HepG2 (cell line): ENCODE results near the gene SYT8. TPM values are rescaled to one million over a fixed set of nuclear protein-coding genes. Genes with fewer than 3 reads are reported as not detected.
A peak's percentile ranks its signal among the peaks of the same experiment; 100 is the strongest.

Experiments
- ATAC-seq: fragments of 200-7000 bp; cut with Tn5 transposase; 3 replicates; pipeline ENCODE4 v1.9.1; 2020; ENCODE audit warnings: mild to moderate bottlenecking, moderate library complexity
- BruUV-seq: library from RNA; stranded (reverse); fragments of 400-500 nt; replicated peaks from 2 replicates; lab custom pipeline; 2021; lab: Mats Ljungman, UMichigan
- CTCF ChIA-PET: fragments of 300-600 bp; formaldehyde crosslinking; extraction: SDS; loops from one replicate; lab custom pipeline; 2021; ENCODE audit warnings: low total read pairs, inconsistent platforms, low intra/inter-chr PET ratio; lab: Yijun Ruan, JAX
- POLR2A ChIA-PET: fragments of 350-600 bp; sonication (Branson Sonifier 250); formaldehyde crosslinking; loops from one replicate; lab custom pipeline; 2020; ENCODE audit warnings: antibody characterized with exemption, inconsistent platforms; lab: Yijun Ruan, JAX
- DNase-seq: peaks from one replicate; pipeline ENCODE4 v3.0.0-alpha.2; 2015; ENCODE audit warnings: low spot score
- FAIRE-seq: peaks from 3 replicates; lab custom pipeline; 2011; peaks lifted over from hg19 to GRCh38; lab: Jason Lieb, UNC
- H2AFZ ChIP-seq: one replicate; pipeline ENCODE4 v1.6.1; 2011; ENCODE audit warnings: low read length, inconsistent platforms
- H3K27ac ChIP-seq: fragments of 300-600 bp; 3 replicates; pipeline ENCODE4 v1.8.0; 2011; ENCODE audit warnings: mixed run types, mild to moderate bottlenecking, mixed read lengths, low read length, inconsistent platforms; ENCODE audit not compliant: insufficient read depth; ENCODE audit errors: extremely low read length
- H3K27me3 ChIP-seq, 2 experiments: fragments of 200-600 bp in 1 of 2; 2 replicates in 1 of 2; 3 replicates in 1 of 2; pipeline versions ENCODE4 v1.6.0 to v1.8.0; 2011; ENCODE audit warnings: low read length in 2 of 2, mild to moderate bottlenecking in 2 of 2, moderate library complexity in 2 of 2, inconsistent platforms in 1 of 2; ENCODE audit not compliant: insufficient read depth in 2 of 2, control insufficient read depth in 1 of 2
- H3K36me3 ChIP-seq, 2 experiments: fragments of 200-600 bp in 1 of 2; replicated peaks in 1 of 2; 2 replicates in 1 of 2; 3 replicates in 1 of 2; pipeline versions ENCODE4 v1.5.1 to v1.8.0; 2011; ENCODE audit warnings: low read length in 2 of 2, inconsistent platforms in 1 of 2; ENCODE audit not compliant: insufficient read depth in 2 of 2, control insufficient read depth in 1 of 2
- H3K4me1 ChIP-seq: 2 replicates; pipeline ENCODE4 v1.5.1; 2012; ENCODE audit warnings: low read length, inconsistent platforms; ENCODE audit not compliant: insufficient read depth
- H3K4me2 ChIP-seq: 2 replicates; pipeline ENCODE4 v1.6.0; 2011; ENCODE audit warnings: low read depth, low read length, inconsistent platforms
- H3K4me3 ChIP-seq, 3 experiments: fragments of 200-600 bp in 1 of 3; sonication (generic), shearing (Covaris generic) in 1 of 3; replicated peaks in 1 of 3; 2 replicates each; pipeline ENCODE4 v1.5.1; 2011 to 2016; ENCODE audit warnings: low read length in 3 of 3, inconsistent platforms in 2 of 3, low read depth in 2 of 3, mild to moderate bottlenecking in 2 of 3, control low read depth in 1 of 3, mixed read lengths in 1 of 3; ENCODE audit not compliant: insufficient read depth in 1 of 3
- H3K79me2 ChIP-seq: one replicate; pipeline ENCODE4 v1.6.1; 2011; ENCODE audit warnings: low read length, inconsistent platforms; ENCODE audit not compliant: insufficient read depth
- H3K9ac ChIP-seq: 2 replicates; pipeline ENCODE4 v1.6.0; 2011; ENCODE audit warnings: mild to moderate bottlenecking, low read depth, low read length, inconsistent platforms; ENCODE audit not compliant: insufficient read depth
- H3K9me3 ChIP-seq: 2 replicates; pipeline ENCODE4 v1.5.1; 2012; ENCODE audit warnings: mild to moderate bottlenecking, low read length
- H4K20me1 ChIP-seq: 2 replicates; pipeline ENCODE4 v1.6.0; 2011; ENCODE audit warnings: inconsistent platforms, mild to moderate bottlenecking, low read length, moderate library complexity; ENCODE audit not compliant: insufficient read depth
- CENPT ChIP-seq: sonication (generic); formaldehyde crosslinking; IDR thresholded peaks from 2 replicates; pipeline ENCODE4 v1.8.0; 2022; ENCODE audit warnings: low read depth, mild to moderate bottlenecking, moderate library complexity, missing genetic modification reagents
- HDAC2 ChIP-seq: sonication (generic); formaldehyde crosslinking; IDR thresholded peaks from 2 replicates; pipeline ENCODE4 v1.4.0; 2020; ENCODE audit warnings: missing genetic modification reagents
- ISL2 ChIP-seq: sonication (generic); formaldehyde crosslinking; IDR thresholded peaks from 2 replicates; pipeline ENCODE4 v1.5.0; 2020; ENCODE audit warnings: missing genetic modification reagents
- SPEN ChIP-seq: sonication (generic); formaldehyde crosslinking; IDR thresholded peaks from 2 replicates; pipeline ENCODE4 v1.5.1; 2020; ENCODE audit warnings: low read depth, mild to moderate bottlenecking, missing genetic modification reagents
- TARDBP ChIP-seq: sonication (generic); formaldehyde crosslinking; IDR thresholded peaks from 2 replicates; pipeline ENCODE4 v1.8.0; 2022; ENCODE audit warnings: mild to moderate bottlenecking, missing genetic modification reagents
- ZBTB4 ChIP-seq: sonication (generic); formaldehyde crosslinking; IDR thresholded peaks from 2 replicates; pipeline ENCODE4 v1.4.0; 2020; ENCODE audit warnings: missing genetic modification reagents, mild to moderate bottlenecking, borderline replicate concordance
- ZFP36 ChIP-seq: fragments of 150-350 bp; IDR thresholded peaks from 2 replicates; pipeline ENCODE4 v1.6.1; 2018; ENCODE audit warnings: borderline replicate concordance, low read length, low read depth; ENCODE audit not compliant: partially characterized antibody
- ZFY ChIP-seq: sonication (generic); formaldehyde crosslinking; IDR thresholded peaks from 2 replicates; pipeline ENCODE4 v1.4.0; 2020; ENCODE audit warnings: missing genetic modification reagents
- ZNF292 ChIP-seq: sonication (generic); formaldehyde crosslinking; IDR thresholded peaks from 2 replicates; pipeline ENCODE4 v1.8.1; 2022; ENCODE audit warnings: mild to moderate bottlenecking, low read depth, missing genetic modification reagents, borderline replicate concordance
- ZNF383 ChIP-seq: sonication (generic); formaldehyde crosslinking; IDR thresholded peaks from 2 replicates; pipeline ENCODE4 v1.4.0; 2020; ENCODE audit warnings: missing genetic modification reagents, mild to moderate bottlenecking, borderline replicate concordance
- WGBS: methylation state at CpG from one replicate; pipeline ENCODE4 v1.1.6; 2017; ENCODE audit warnings: low lambda C conversion rate; 5-methylcytosine and 5-hydroxymethylcytosine counted together
- in situ Hi-C: cut with HindIII; loops from 2 replicates; pipeline ENCODE4 v1.10.0; 2017; ENCODE audit warnings: low pct_unique_long_range_greater_than_20kb; ENCODE audit not compliant: extremely low pct_ligation_motif_present
- intact Hi-C: fragments of 100-400 bp; cut with micrococcal nuclease; formaldehyde crosslinking; loops from one replicate; pipeline ENCODE4 v1.10.0; 2022; ENCODE audit not compliant: unreplicated experiment
- polyA plus RNA-seq, 8 experiments: library from polyadenylated mRNA; depleted of rRNA in 3 of 8; stranded (reverse) in 7 of 8; unstranded in 1 of 8; fragments of >200 nt; fragmentation: Illumina TruSeq in 4 of 8; extraction: Trizol in 4 of 8; gene quantifications; 2 replicates each; pipeline versions ENCODE4 v1.2.1 to v1.2.3, GENCODE V29; 2011 to 2016; ENCODE audit warnings: low read depth in 4 of 8, missing spikeins in 1 of 8, mixed read lengths in 1 of 8; ENCODE audit not compliant: insufficient read depth in 1 of 8
- total RNA-seq, 5 experiments: library from RNA; depleted of rRNA; stranded (reverse); fragments of >200 nt; fragmentation: Illumina TruSeq; extraction: Trizol; gene quantifications; 2 replicates each; pipeline ENCODE4 v1.2.3, GENCODE V29; 2016; ENCODE audit warnings: low read depth in 1 of 5
- TF ChIP-seq, protein P1 (sequence below): sonication (generic); formaldehyde crosslinking; conservative IDR thresholded peaks from 2 replicates; pipeline ENCODE4 v1.4.0; 2020; ENCODE audit warnings: mild to moderate bottlenecking, missing genetic modification reagents, moderate library complexity
- TF ChIP-seq, protein P2 (sequence below): sonication (generic); formaldehyde crosslinking; IDR thresholded peaks from 2 replicates; pipeline ENCODE4 v1.8.0; 2022; ENCODE audit warnings: mild to moderate bottlenecking, missing genetic modification reagents, moderate library complexity
- TF ChIP-seq, protein P3 (sequence below): sonication (generic); formaldehyde crosslinking; IDR thresholded peaks from 2 replicates; pipeline ENCODE4 v1.8.1; 2023; ENCODE audit warnings: missing genetic modification reagents, mild to moderate bottlenecking, borderline replicate concordance

The SYT8 gene
- total and polyA plus RNA-seq, 2 of the 13 experiments (the other 11 are each of a cell fraction or from before 2014, with no cell fraction given) = 0.60 to 2.3 TPM

DNA sequence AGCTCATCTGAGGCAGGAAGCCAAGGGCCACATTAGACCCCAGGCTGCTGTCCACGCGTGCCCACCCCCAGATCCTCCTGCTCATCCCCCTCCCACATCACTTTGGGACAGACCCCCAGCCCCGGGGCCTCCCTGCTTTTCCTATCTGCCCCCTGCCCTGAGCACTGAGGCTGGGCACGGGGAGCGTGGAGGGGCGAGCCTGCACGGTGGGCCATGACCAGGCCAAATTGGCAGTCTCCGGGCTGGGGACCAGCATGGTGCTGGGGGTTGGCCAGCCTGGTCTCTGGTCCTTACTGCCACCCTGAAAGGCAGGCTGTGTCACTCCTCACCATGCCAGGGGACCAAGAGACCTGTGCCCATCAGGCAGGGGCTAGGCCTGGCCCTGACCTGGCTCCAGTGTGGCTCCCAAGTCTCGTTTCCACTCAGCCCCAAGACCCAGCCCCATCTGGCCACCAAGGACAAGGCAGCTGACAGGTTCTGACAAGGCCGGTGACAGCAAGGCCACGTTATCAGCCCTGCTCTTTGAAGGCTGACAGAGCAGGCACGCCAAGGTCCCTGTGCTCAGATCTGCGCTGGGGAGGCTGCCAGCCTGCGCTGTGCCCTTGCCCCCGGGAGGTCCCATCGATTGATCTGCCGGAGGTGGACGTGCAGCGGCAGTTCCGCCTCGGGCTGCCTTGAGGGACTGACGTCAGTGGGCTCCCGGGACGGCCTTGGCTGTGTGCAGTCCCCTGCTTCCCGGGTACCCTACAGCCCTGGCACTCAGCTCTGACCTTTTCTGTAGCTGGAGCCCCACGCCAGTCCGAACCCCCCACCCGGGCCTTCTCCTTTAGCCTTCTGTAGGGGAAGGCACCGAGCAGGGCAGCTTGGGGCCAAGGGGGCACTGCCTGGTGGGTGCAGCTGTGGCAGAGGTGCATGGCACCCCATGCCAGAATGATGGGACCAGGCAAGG, 7.6 kb downstream of the SYT8 start:
- Histone ChIP-seq H4K20me1 (no peaks in the 10 kb centered on the region), H3K9me3 (no peaks in the 10 kb centered on the region), H3K9ac (peak overlapping the region; percentile 42; the same call in 1 of the 2 replicates), H3K36me3 (no peaks in the 10 kb centered on the region), H3K4me1 (peaks cover 65% of the 10 kb centered on the region), H3K27me3 (peaks cover 10 to 51% of the 10 kb centered on the region in 2 experiments; a peak in 4 of 5 replicates), H3K79me2 (no peaks in the 10 kb centered on the region), H3K4me3 (no peak overlapping the region), H3K27ac (peak overlapping the region; percentile 54), H3K4me2 (peak overlapping the region; percentile 16), H2AFZ (no peak overlapping the region)
- ChIA-PET POLR2A (interaction anchor here (1.1 kb wide), 1 partner anchor 8 kb away, joined by 3 read pairs; no protein-coding TSS in a partner anchor), CTCF (interaction anchor here (0.9 kb wide), 1 partner anchor 309 kb away, joined by 3 read pairs; no protein-coding TSS in a partner anchor)
- FAIRE-seq = no peak
- intact Hi-C loops = no loop called here
- peak; percentile 71 for ATAC-seq
- no TSS peak for BruUV-seq
- 31% methylated on average over 11 of the region's 29 CpGs for WGBS
- in situ Hi-C loops = loop anchor here (5.0 kb wide), 1 partner anchor 310 kb away; no protein-coding TSS in a partner anchor
- peak; percentile 67 for DNase-seq
- TF ChIP-seq ZBTB4 = 0 out of 2 replicates have a peak, but pooled peaks have one; percentile 80
- TF ChIP-seq ZFP36 = no peak
- TF ChIP-seq ZNF383 (CRISPR knock-in tag) = no peak
- peak; percentile 92; the same call in 1 of the 2 replicates for TF ChIP-seq TARDBP (CRISPR knock-in tag)
- TF ChIP-seq, protein P1, sequence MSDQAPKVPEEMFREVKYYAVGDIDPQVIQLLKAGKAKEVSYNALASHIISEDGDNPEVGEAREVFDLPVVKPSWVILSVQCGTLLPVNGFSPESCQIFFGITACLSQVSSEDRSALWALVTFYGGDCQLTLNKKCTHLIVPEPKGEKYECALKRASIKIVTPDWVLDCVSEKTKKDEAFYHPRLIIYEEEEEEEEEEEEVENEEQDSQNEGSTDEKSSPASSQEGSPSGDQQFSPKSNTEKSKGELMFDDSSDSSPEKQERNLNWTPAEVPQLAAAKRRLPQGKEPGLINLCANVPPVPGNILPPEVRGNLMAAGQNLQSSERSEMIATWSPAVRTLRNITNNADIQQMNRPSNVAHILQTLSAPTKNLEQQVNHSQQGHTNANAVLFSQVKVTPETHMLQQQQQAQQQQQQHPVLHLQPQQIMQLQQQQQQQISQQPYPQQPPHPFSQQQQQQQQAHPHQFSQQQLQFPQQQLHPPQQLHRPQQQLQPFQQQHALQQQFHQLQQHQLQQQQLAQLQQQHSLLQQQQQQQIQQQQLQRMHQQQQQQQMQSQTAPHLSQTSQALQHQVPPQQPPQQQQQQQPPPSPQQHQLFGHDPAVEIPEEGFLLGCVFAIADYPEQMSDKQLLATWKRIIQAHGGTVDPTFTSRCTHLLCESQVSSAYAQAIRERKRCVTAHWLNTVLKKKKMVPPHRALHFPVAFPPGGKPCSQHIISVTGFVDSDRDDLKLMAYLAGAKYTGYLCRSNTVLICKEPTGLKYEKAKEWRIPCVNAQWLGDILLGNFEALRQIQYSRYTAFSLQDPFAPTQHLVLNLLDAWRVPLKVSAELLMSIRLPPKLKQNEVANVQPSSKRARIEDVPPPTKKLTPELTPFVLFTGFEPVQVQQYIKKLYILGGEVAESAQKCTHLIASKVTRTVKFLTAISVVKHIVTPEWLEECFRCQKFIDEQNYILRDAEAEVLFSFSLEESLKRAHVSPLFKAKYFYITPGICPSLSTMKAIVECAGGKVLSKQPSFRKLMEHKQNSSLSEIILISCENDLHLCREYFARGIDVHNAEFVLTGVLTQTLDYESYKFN (CRISPR knock-in tag) = peak; percentile 94
- peak; percentile 91 for TF ChIP-seq ISL2 (CRISPR knock-in tag)
- TF ChIP-seq SPEN = peak; percentile 96
- peak; percentile 99 for TF ChIP-seq ZNF292 (CRISPR knock-in tag)
- no peak for TF ChIP-seq CENPT
- TF ChIP-seq HDAC2 (CRISPR knock-in tag) = peak; percentile 98
- TF ChIP-seq, protein P2, sequence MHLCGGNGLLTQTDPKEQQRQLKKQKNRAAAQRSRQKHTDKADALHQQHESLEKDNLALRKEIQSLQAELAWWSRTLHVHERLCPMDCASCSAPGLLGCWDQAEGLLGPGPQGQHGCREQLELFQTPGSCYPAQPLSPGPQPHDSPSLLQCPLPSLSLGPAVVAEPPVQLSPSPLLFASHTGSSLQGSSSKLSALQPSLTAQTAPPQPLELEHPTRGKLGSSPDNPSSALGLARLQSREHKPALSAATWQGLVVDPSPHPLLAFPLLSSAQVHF (CRISPR knock-in tag) = no peak
- TF ChIP-seq ZFY (CRISPR knock-in tag) = peak; percentile 83
- TF ChIP-seq, protein P3, sequence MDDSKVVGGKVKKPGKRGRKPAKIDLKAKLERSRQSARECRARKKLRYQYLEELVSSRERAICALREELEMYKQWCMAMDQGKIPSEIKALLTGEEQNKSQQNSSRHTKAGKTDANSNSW (CRISPR knock-in tag) = no peak
